Prostate gland (tissue), 2 donors: ENCODE measurements around the gene PRRT1B.

ENCODE experiments used
- POLR2A ChIP-seq: fragments of 450-650 bp; IDR thresholded peaks from one replicate; pipeline ENCODE4 v1.6.1; 2016; ENCODE audit warnings: antibody characterized with exemption, mild to moderate bottlenecking
- POLR2AphosphoS5 ChIP-seq: sonication (generic); formaldehyde crosslinking; IDR thresholded peaks from one replicate; pipeline ENCODE4 v1.6.1; 2017; ENCODE audit warnings: antibody characterized with exemption
- TF ChIP-seq, protein P1 (sequence below), 4 experiments: fragments of 200-600 bp in 2 of 4; fragments of 450-650 bp in 2 of 4; sonication (generic) in 2 of 4; IDR thresholded peaks; 1 replicate in 3 of 4; 2 replicates in 1 of 4; pipeline ENCODE4 v1.5.1; 2016 to 2019; ENCODE audit warnings: antibody characterized with exemption in 4 of 4, mild to moderate bottlenecking in 2 of 4, moderate library complexity in 2 of 4

DNA sequence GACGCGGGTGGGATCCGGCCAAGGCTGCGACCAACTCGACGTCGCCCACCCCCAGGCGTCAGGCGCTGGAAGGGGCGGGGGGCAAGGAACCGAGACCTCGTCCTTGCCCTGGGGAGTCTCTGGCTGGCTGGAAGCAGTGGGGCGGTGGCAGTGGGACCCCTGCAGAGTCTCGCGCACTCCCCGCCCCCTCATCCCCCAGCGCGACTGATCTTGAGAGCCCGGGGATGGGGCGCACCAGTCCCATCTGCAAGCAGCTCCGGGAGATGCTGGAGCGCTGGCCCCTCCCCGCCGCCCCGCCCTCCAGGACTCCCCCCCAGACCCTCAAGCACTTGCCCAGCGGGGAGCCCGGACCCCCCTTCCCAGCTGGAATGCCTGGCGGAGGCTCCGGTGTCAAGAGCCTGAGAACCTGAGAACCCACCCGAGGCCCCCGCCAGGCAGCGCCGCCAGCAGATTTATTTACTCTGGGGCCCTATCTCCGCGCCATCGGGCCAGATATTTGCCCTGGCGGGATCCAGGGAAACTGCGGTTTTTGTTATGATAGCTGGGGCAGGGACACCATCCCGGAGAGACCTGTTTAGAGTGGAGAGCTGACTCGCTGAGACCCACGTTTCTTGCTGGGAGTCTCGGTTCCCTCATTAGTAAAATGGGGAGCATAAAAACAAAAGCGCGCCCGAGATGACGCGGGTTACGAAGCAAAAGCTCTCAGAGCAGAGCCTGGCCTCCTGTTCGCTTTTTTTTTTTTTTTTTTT, 1.2 kb downstream of the PRRT1B start:
- TF ChIP-seq POLR2A (no peak), POLR2AphosphoS5 (no peak)
- TF ChIP-seq, protein P1, sequence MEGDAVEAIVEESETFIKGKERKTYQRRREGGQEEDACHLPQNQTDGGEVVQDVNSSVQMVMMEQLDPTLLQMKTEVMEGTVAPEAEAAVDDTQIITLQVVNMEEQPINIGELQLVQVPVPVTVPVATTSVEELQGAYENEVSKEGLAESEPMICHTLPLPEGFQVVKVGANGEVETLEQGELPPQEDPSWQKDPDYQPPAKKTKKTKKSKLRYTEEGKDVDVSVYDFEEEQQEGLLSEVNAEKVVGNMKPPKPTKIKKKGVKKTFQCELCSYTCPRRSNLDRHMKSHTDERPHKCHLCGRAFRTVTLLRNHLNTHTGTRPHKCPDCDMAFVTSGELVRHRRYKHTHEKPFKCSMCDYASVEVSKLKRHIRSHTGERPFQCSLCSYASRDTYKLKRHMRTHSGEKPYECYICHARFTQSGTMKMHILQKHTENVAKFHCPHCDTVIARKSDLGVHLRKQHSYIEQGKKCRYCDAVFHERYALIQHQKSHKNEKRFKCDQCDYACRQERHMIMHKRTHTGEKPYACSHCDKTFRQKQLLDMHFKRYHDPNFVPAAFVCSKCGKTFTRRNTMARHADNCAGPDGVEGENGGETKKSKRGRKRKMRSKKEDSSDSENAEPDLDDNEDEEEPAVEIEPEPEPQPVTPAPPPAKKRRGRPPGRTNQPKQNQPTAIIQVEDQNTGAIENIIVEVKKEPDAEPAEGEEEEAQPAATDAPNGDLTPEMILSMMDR (IDR thresholded peaks at IDR 0.05) = peak in 2 of 4 experiments; percentile 31 to 32
